Astrocyte (in vitro differentiated cells and primary cell): ENCODE data around the gene ANO6. TPM values are rescaled to one million over a fixed set of nuclear protein-coding genes. Genes with fewer than 3 reads are reported as not detected.

Experiments
- DNase-seq: peaks from one replicate; pipeline ENCODE4 v3.0.0-alpha.2; 2010; ENCODE audit warnings: low read depth
- FAIRE-seq: peaks from 2 replicates; lab custom pipeline; 2011; peaks lifted over from hg19 to GRCh38; lab: Jason Lieb, UNC
- H2AFZ ChIP-seq: 2 replicates; pipeline ENCODE4 v1.6.0; 2012; ENCODE audit warnings: low read depth, low read length, inconsistent platforms
- H3K27ac ChIP-seq: 2 replicates; pipeline ENCODE4 v1.5.1; 2011; ENCODE audit warnings: low read depth, low read length, inconsistent platforms
- H3K27me3 ChIP-seq: 2 replicates; pipeline ENCODE4 v1.6.0; 2011; ENCODE audit warnings: low read length, inconsistent platforms; ENCODE audit not compliant: insufficient read depth
- H3K36me3 ChIP-seq: 2 replicates; pipeline ENCODE4 v1.5.1; 2011; ENCODE audit warnings: low read length, inconsistent platforms; ENCODE audit not compliant: insufficient read depth
- H3K4me1 ChIP-seq: 2 replicates; pipeline ENCODE4 v1.5.1; 2011; ENCODE audit warnings: low read length, inconsistent platforms; ENCODE audit not compliant: insufficient read depth
- H3K4me2 ChIP-seq: 2 replicates; pipeline ENCODE4 v1.6.0; 2012; ENCODE audit warnings: low read length, inconsistent platforms
- H3K4me3 ChIP-seq: 2 replicates; pipeline ENCODE4 v1.5.1; 2011; ENCODE audit warnings: low read depth, mild to moderate bottlenecking, low read length, inconsistent platforms; ENCODE audit not compliant: insufficient read depth
- H3K79me2 ChIP-seq: 2 replicates; pipeline ENCODE4 v1.6.0; 2012; ENCODE audit warnings: mild to moderate bottlenecking, low read length, inconsistent platforms; ENCODE audit not compliant: insufficient read depth
- H3K9ac ChIP-seq: 2 replicates; pipeline ENCODE4 v1.6.0; 2012; ENCODE audit warnings: mild to moderate bottlenecking, low read length, inconsistent platforms
- H3K9me3 ChIP-seq: 2 replicates; pipeline ENCODE4 v1.5.1; 2012; ENCODE audit warnings: low read depth, mild to moderate bottlenecking, low read length, inconsistent platforms; ENCODE audit not compliant: insufficient read depth
- H4K20me1 ChIP-seq: 2 replicates; pipeline ENCODE4 v1.6.0; 2012; ENCODE audit warnings: low read length, inconsistent platforms; ENCODE audit not compliant: insufficient read depth
- H3K27ac Mint-ChIP-seq: one replicate; pipeline ENCODE4 v1.8.0; 2021; ENCODE audit warnings: mild to moderate bottlenecking, mixed read lengths; ENCODE audit not compliant: unreplicated experiment
- H3K27me3 Mint-ChIP-seq: one replicate; pipeline ENCODE4 v1.8.0; 2021; ENCODE audit warnings: low read depth, mixed read lengths; ENCODE audit not compliant: unreplicated experiment
- H3K36me3 Mint-ChIP-seq: one replicate; pipeline ENCODE4 v1.8.0; 2021; ENCODE audit warnings: low read depth, mixed read lengths; ENCODE audit not compliant: unreplicated experiment
- H3K4me1 Mint-ChIP-seq: one replicate; pipeline ENCODE4 v1.8.0; 2021; ENCODE audit warnings: low read depth, mixed read lengths; ENCODE audit not compliant: unreplicated experiment
- H3K4me3 Mint-ChIP-seq: one replicate; pipeline ENCODE4 v1.8.0; 2021; ENCODE audit warnings: mild to moderate bottlenecking, moderate library complexity, mixed read lengths; ENCODE audit not compliant: unreplicated experiment
- H3K9me3 Mint-ChIP-seq: one replicate; pipeline ENCODE4 v1.8.0; 2021; ENCODE audit warnings: mild to moderate bottlenecking, mixed read lengths; ENCODE audit not compliant: unreplicated experiment
- CTCF ChIP-seq: IDR thresholded peaks from 2 replicates; pipeline ENCODE4 v1.5.1; 2011; ENCODE audit warnings: low read depth, mild to moderate bottlenecking, inconsistent platforms, low read length, moderate library complexity; ENCODE audit not compliant: insufficient read depth
- EZH2 ChIP-seq: IDR thresholded peaks from 2 replicates; pipeline ENCODE4 v1.6.1; 2012; ENCODE audit warnings: mild to moderate bottlenecking, low read length, inconsistent platforms; ENCODE audit not compliant: insufficient read depth
- total RNA-seq: library from RNA; stranded (reverse); gene quantifications from 2 replicates; pipeline ENCODE4 v1.2.1, GENCODE V29; 2021

Gene ANO6
- total RNA-seq, 1 donor from 2014 or later = 113 TPM

- FAIRE-seq (no peak), DNase-seq (no peak)
- Histone ChIP-seq H4K20me1 (peaks cover 27% of the 10 kb centered on the region), H3K36me3 (no peaks in the 10 kb centered on the region), H3K27me3 (no peaks in the 10 kb centered on the region), H2AFZ (no peak overlapping the region), H3K27ac (no peak overlapping the region), H3K4me3 (no peak overlapping the region), H3K9me3 (no peaks in the 10 kb centered on the region), H3K4me2 (no peak overlapping the region), H3K4me1 (peaks cover 8% of the 10 kb centered on the region), H3K9ac (no peak overlapping the region), H3K79me2 (peaks cover 83% of the 10 kb centered on the region)
- TF ChIP-seq EZH2 (no peak), CTCF (no peak)
- peaks cover 33% of the 10 kb centered on the region for H3K4me1 Mint-ChIP-seq
- no peaks in the 10 kb centered on the region for H3K27me3 Mint-ChIP-seq
- no peaks in the 10 kb centered on the region for H3K9me3 Mint-ChIP-seq
- H3K4me3 Mint-ChIP-seq = peak overlapping the region; percentile 14
- peak overlapping the region; percentile 77 for H3K27ac Mint-ChIP-seq
- H3K36me3 Mint-ChIP-seq = peaks cover 2% of the 10 kb centered on the region
These were observed 38.4 kb downstream of the ANO6 start for GRCh38 chr12:45254254-45254653.

- Histone ChIP-seq H3K4me2 (no peak overlapping the region), H3K9ac (no peak overlapping the region), H2AFZ (no peak overlapping the region), H3K4me1 (peaks cover 20% of the 10 kb centered on the region), H4K20me1 (peaks cover 29% of the 10 kb centered on the region), H3K79me2 (peaks cover 82% of the 10 kb centered on the region), H3K27ac (no peak overlapping the region), H3K27me3 (no peaks in the 10 kb centered on the region), H3K36me3 (no peaks in the 10 kb centered on the region), H3K4me3 (no peak overlapping the region), H3K9me3 (no peaks in the 10 kb centered on the region)
- Mint-ChIP-seq H3K27ac (no peak overlapping the region), H3K4me3 (no peak overlapping the region), H3K4me1 (peaks cover 50% of the 10 kb centered on the region), H3K36me3 (peaks cover 2% of the 10 kb centered on the region), H3K27me3 (no peaks in the 10 kb centered on the region), H3K9me3 (no peaks in the 10 kb centered on the region)
- DNase-seq = no peak
- FAIRE-seq = no peak
- no peak for TF ChIP-seq CTCF
- TF ChIP-seq EZH2 = no peak
These were observed 40.8 kb downstream of the ANO6 start for GRCh38 chr12:45256721-45257120.

GRCh38 chr12:45257185-45257930 lies 41.5 kb downstream of the ANO6 start:
- H3K27me3 ChIP-seq = no peaks in the 10 kb centered on the region
- H3K9me3 ChIP-seq = no peaks in the 10 kb centered on the region
- no peak for DNase-seq
- Mint-ChIP-seq H3K36me3 (peaks cover 2% of the 10 kb centered on the region), H3K4me3 (peak overlapping the region; percentile 7), H3K9me3 (no peaks in the 10 kb centered on the region), H3K27ac (peak overlapping the region; percentile 35), H3K27me3 (no peaks in the 10 kb centered on the region), H3K4me1 (peaks cover 50% of the 10 kb centered on the region)
- H3K4me1 ChIP-seq = peaks cover 20% of the 10 kb centered on the region
- H3K27ac ChIP-seq = no peak overlapping the region
- no peak for FAIRE-seq
- H3K9ac ChIP-seq = no peak overlapping the region
- no peak overlapping the region for H3K4me3 ChIP-seq
- H4K20me1 ChIP-seq = peaks cover 29% of the 10 kb centered on the region
- H3K4me2 ChIP-seq = no peak overlapping the region
- H2AFZ ChIP-seq = no peak overlapping the region
- TF ChIP-seq EZH2 (no peak), CTCF (no peak)
- peaks cover 80% of the 10 kb centered on the region for H3K79me2 ChIP-seq
- H3K36me3 ChIP-seq = no peaks in the 10 kb centered on the region
